ENCODE results near the gene PORCN.

GRCh38 chrX:48472225-48472624 lies 36.6 kb upstream of the PORCN start:
- TF ChIP-seq CTCF (IDR thresholded peaks at IDR 0.05) (no peak), POLR2A (IDR thresholded peaks at IDR 0.05) (no peak)
